Measurements from ENCODE around the gene KRTAP12-3.
"Not testable (repeated sequence)": the region's sequence is repeated elsewhere in the genome, so short reads cannot be mapped to it uniquely, and the experiment has no call there.

The KRTAP12-3 gene

DNA sequence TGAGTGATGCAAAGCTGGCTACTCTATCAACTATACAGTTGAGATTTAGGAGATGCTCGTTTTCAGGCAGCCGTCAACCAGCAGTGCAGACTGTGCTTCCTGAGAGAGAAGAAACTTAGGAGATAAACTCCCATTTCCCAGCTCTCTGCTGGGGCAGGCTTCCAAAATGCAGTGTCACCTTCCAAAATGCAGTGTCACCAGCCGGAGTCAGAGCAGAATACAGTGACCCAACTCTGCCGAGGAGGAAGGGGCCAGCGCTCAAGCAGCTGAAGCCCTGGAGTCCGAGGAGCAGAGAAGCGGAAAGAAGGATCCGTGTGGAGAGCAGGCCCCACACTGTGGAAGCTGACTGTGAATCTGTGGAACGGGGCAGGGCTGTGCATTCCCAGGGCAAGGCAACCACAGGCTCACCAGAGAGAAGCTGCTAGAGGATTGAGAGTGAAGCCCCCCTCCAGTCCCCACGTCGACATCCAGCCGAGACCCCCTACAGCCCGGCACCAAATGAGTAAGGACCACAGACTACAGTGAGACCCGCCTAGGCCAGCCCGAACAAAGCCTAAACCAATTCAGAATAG, 24.9 kb downstream of the KRTAP12-3 start:
- Histone ChIP-seq H3K9me3 (ENCODE audit: control insufficient read depth, insufficient read depth, low read length) (no peaks in the 10 kb centered on the region), H3K36me3 (ENCODE audit: control insufficient read depth, insufficient read depth, low read length) (no peaks in the 10 kb centered on the region), H3K27me3 (ENCODE audit: control insufficient read depth, insufficient read depth, low read length) (no peaks in the 10 kb centered on the region), H3K4me1 (ENCODE audit: control insufficient read depth, insufficient read depth, low read length) (peaks cover 4% of the 10 kb centered on the region), H3K4me3 (ENCODE audit: low read depth, low read length) (no peak overlapping the region), H3K9ac (ENCODE audit: low read depth, low read length) (no peak overlapping the region)

GRCh38 chr21:44684077-44684476, 26.3 kb downstream of the KRTAP12-3 start:
- no peak overlapping the region for H3K4me3 ChIP-seq (ENCODE audit: low read depth, low read length)
- H3K27me3 ChIP-seq (ENCODE audit: control insufficient read depth, insufficient read depth, low read length): no peaks in the 10 kb centered on the region

GRCh38 chr21:44684483-44684882, 26.8 kb downstream of the KRTAP12-3 start:
- no peak overlapping the region for H3K4me3 ChIP-seq (ENCODE audit: low read depth, low read length)
- H3K4me1 ChIP-seq (ENCODE audit: control insufficient read depth, insufficient read depth, low read length): peaks cover 4% of the 10 kb centered on the region
- H3K9me3 ChIP-seq (ENCODE audit: control insufficient read depth, insufficient read depth, low read length): no peaks in the 10 kb centered on the region
- H3K27me3 ChIP-seq (ENCODE audit: control insufficient read depth, insufficient read depth, low read length): no peaks in the 10 kb centered on the region
- H3K36me3 ChIP-seq (ENCODE audit: control insufficient read depth, insufficient read depth, low read length): no peaks in the 10 kb centered on the region
- H3K9ac ChIP-seq (ENCODE audit: low read depth, low read length): no peak overlapping the region

More at GRCh38 chr21:44684077-44684476, 26.3 kb downstream of the KRTAP12-3 start:
- Histone ChIP-seq H3K36me3 (ENCODE audit: control insufficient read depth, insufficient read depth, low read length) (no peaks in the 10 kb centered on the region), H3K4me1 (ENCODE audit: control insufficient read depth, insufficient read depth, low read length) (peaks cover 4% of the 10 kb centered on the region), H3K9ac (ENCODE audit: low read depth, low read length) (no peak overlapping the region), H3K9me3 (ENCODE audit: control insufficient read depth, insufficient read depth, low read length) (no peaks in the 10 kb centered on the region)

DNA sequence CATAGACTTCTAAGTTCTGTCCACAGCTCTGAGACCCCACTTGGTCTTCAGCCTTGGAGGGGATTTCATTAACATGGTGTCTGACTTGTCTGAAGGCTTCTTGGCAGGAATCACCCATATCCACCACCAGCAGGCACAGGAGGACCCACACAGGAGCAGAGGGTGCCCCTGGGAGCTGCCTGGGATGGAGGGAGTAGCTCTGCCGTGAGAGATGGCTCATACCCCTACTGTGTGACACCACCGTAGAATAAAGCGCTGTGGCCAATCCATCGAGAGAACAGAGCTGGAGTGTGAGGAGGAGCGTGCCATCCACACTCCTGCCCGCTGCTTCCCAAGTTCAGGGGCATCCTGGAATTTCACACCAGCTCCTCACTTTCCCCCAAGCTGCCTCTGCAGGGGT, 27.3 kb downstream of the KRTAP12-3 start:
- H3K27me3 ChIP-seq (ENCODE audit: control insufficient read depth, insufficient read depth, low read length); H3K4me1 ChIP-seq (ENCODE audit: control insufficient read depth, insufficient read depth, low read length); H3K9me3 ChIP-seq (ENCODE audit: control insufficient read depth, insufficient read depth, low read length); H3K9ac ChIP-seq (ENCODE audit: low read depth, low read length); H3K36me3 ChIP-seq (ENCODE audit: control insufficient read depth, insufficient read depth, low read length); H3K4me3 ChIP-seq (ENCODE audit: low read depth, low read length): not testable (repeated sequence)

DNA sequence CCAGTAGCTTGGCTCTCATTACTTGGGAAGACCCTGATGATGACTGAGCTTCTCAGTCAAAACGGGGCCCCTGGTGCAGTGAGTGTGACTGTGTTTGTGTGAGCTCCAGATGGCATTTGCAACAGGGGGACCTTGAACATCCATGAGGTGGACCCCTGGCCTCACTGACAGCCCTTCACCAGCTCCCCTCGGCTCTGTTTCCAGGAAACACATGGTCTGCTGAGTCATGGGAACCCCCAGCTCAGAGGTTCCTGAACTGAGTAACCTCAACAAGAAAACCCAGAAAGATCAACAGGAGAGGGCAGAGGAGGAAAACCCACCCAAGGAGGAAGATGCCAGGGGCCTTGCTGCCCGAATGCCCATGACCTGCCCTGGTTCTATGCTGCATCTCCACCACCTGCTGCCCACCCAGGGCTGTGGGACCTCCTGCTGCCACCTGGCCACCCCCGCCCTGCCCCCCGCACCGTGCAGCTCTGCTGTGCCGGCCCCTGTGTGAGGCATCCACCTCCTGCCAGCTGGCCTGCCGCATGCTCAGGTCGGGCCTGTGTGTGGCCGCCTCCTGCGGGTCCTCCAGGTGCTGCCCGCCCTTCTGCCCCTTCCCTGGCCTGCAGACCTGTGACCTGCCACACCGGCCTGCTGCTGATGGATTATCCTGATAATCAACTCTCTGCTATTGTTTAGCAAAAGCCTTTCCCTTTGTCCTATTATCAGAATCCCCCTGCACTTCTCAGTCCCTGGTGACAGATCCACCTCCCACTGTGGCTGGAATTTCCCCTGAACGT, 28.5 kb downstream of the KRTAP12-3 start:
- Histone ChIP-seq H3K9ac (ENCODE audit: low read depth, low read length) (no peak overlapping the region), H3K36me3 (ENCODE audit: control insufficient read depth, insufficient read depth, low read length) (no peaks in the 10 kb centered on the region), H3K4me1 (ENCODE audit: control insufficient read depth, insufficient read depth, low read length) (peaks cover 4% of the 10 kb centered on the region), H3K27me3 (ENCODE audit: control insufficient read depth, insufficient read depth, low read length) (no peaks in the 10 kb centered on the region), H3K4me3 (ENCODE audit: low read depth, low read length) (no peak overlapping the region), H3K9me3 (ENCODE audit: control insufficient read depth, insufficient read depth, low read length) (no peaks in the 10 kb centered on the region)

GRCh38 chr21:44686843-44687561, 29.3 kb downstream of the KRTAP12-3 start:
- Histone ChIP-seq H3K9me3 (ENCODE audit: control insufficient read depth, insufficient read depth, low read length) (no peaks in the 10 kb centered on the region), H3K9ac (ENCODE audit: low read depth, low read length) (no peak overlapping the region), H3K4me3 (ENCODE audit: low read depth, low read length) (no peak overlapping the region), H3K36me3 (ENCODE audit: control insufficient read depth, insufficient read depth, low read length) (no peaks in the 10 kb centered on the region), H3K27me3 (ENCODE audit: control insufficient read depth, insufficient read depth, low read length) (no peaks in the 10 kb centered on the region), H3K4me1 (ENCODE audit: control insufficient read depth, insufficient read depth, low read length) (peaks cover 4% of the 10 kb centered on the region)

DNA sequence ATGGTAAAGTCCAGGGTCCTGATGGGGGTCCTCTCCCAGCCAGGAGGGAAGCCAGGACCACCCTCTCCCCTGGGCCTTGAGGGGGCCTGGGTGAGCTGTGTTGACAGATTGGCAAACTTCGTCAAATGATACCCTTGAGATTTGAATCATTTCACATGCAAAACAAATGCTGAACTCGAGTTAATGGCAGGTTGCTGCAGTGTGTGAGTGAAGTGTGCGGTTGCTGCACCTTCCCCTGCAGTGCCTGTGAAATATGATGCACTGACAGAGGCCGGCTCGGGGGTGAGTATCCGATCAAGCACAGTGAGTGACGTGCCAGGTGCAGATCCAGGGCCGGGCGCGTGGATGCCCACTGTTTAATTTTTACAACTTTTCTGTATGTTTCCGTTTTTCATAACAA, 29.9 kb downstream of the KRTAP12-3 start:
- no peak overlapping the region for H3K9ac ChIP-seq (ENCODE audit: low read depth, low read length)
- no peaks in the 10 kb centered on the region for H3K36me3 ChIP-seq (ENCODE audit: control insufficient read depth, insufficient read depth, low read length)
- H3K27me3 ChIP-seq (ENCODE audit: control insufficient read depth, insufficient read depth, low read length): no peaks in the 10 kb centered on the region
- H3K9me3 ChIP-seq (ENCODE audit: control insufficient read depth, insufficient read depth, low read length): no peaks in the 10 kb centered on the region
- H3K4me3 ChIP-seq (ENCODE audit: low read depth, low read length): no peak overlapping the region
- H3K4me1 ChIP-seq (ENCODE audit: control insufficient read depth, insufficient read depth, low read length): peaks cover 4% of the 10 kb centered on the region

- H3K36me3 ChIP-seq (ENCODE audit: control insufficient read depth, insufficient read depth, low read length); H3K9ac ChIP-seq (ENCODE audit: low read depth, low read length); H3K27me3 ChIP-seq (ENCODE audit: control insufficient read depth, insufficient read depth, low read length); H3K4me1 ChIP-seq (ENCODE audit: control insufficient read depth, insufficient read depth, low read length); H3K4me3 ChIP-seq (ENCODE audit: low read depth, low read length); H3K9me3 ChIP-seq (ENCODE audit: control insufficient read depth, insufficient read depth, low read length): not testable (repeated sequence)
Measured at GRCh38 chr21:44689740-44690139, 32.0 kb downstream of the KRTAP12-3 start.

DNA sequence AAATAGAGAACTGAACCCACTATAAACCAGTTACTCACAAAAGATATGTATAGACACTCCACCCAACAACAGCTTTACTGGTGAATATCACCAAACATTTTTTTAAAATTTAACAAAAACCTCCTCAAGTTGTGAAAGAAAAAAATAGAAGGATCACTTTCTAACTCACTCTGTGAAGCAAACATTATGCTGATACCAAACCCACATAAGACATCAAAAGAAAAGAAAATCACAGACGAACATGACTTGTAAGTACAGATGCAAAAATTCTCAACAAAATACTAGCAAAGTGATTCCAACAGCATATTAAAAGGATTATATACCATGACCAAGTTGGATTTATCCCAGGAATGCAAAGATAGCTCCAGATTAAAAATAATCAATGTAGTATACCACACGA, 34.0 kb downstream of the KRTAP12-3 start:
- no peaks in the 10 kb centered on the region for H3K27me3 ChIP-seq (ENCODE audit: control insufficient read depth, insufficient read depth, low read length)

GRCh38 chr21:44692798-44693512, 35.2 kb downstream of the KRTAP12-3 start:
- Histone ChIP-seq H3K4me1 (ENCODE audit: control insufficient read depth, insufficient read depth, low read length) (peaks cover 10% of the 10 kb centered on the region), H3K27me3 (ENCODE audit: control insufficient read depth, insufficient read depth, low read length) (no peaks in the 10 kb centered on the region), H3K36me3 (ENCODE audit: control insufficient read depth, insufficient read depth, low read length) (no peaks in the 10 kb centered on the region), H3K9me3 (ENCODE audit: control insufficient read depth, insufficient read depth, low read length) (no peaks in the 10 kb centered on the region), H3K4me3 (ENCODE audit: low read depth, low read length) (no peak overlapping the region), H3K9ac (ENCODE audit: low read depth, low read length) (no peak overlapping the region)

More for the DNA sequence above, 34.0 kb downstream of the KRTAP12-3 start:
- Histone ChIP-seq H3K36me3 (ENCODE audit: control insufficient read depth, insufficient read depth, low read length) (no peaks in the 10 kb centered on the region), H3K9ac (ENCODE audit: low read depth, low read length) (no peak overlapping the region), H3K9me3 (ENCODE audit: control insufficient read depth, insufficient read depth, low read length) (no peaks in the 10 kb centered on the region), H3K4me1 (ENCODE audit: control insufficient read depth, insufficient read depth, low read length) (peaks cover 9% of the 10 kb centered on the region), H3K4me3 (ENCODE audit: low read depth, low read length) (no peak overlapping the region)

- Histone ChIP-seq H3K36me3 (ENCODE audit: control insufficient read depth, insufficient read depth, low read length) (no peaks in the 10 kb centered on the region), H3K9ac (ENCODE audit: low read depth, low read length) (no peak overlapping the region), H3K4me3 (ENCODE audit: low read depth, low read length) (no peak overlapping the region), H3K27me3 (ENCODE audit: control insufficient read depth, insufficient read depth, low read length) (no peaks in the 10 kb centered on the region), H3K4me1 (ENCODE audit: control insufficient read depth, insufficient read depth, low read length) (peaks cover 12% of the 10 kb centered on the region), H3K9me3 (ENCODE audit: control insufficient read depth, insufficient read depth, low read length) (no peaks in the 10 kb centered on the region)
Measured at GRCh38 chr21:44694776-44695175, 37.0 kb downstream of the KRTAP12-3 start.

Measured in iPS-15b (cell line).